Measurements from ENCODE around the gene BNIP5. TPM values are rescaled to one million over a fixed set of nuclear protein-coding genes. Genes with fewer than 3 reads are reported as not detected.
A peak's percentile ranks its signal among the peaks of the same experiment; 100 is the strongest.

Gene BNIP5
- total RNA-seq, 1 experiment from 2014 or later: not detected

GRCh38 chr6:36337814-36338213, 1.1 kb upstream of the BNIP5 start:
- Histone ChIP-seq H2AFZ (no peak overlapping the region), H3K4me2 (no peak overlapping the region), H3K9me3 (ENCODE audit: insufficient read depth, low read depth) (no peaks in the 10 kb centered on the region), H3K4me3 (no peak overlapping the region), H3K79me2 (ENCODE audit: low read depth) (no peaks in the 10 kb centered on the region), H3F3A (ENCODE audit: insufficient read depth, low read depth) (peaks cover 18% of the 10 kb centered on the region; the same call in 1 of the 2 replicates), H3K4me1 (replicated peaks; ENCODE audit: insufficient read depth) (peaks cover 22% of the 10 kb centered on the region), H3K9me2 (ENCODE audit: insufficient read depth) (no peaks in the 10 kb centered on the region), H3K27ac (no peak overlapping the region), H3K27me3 (ENCODE audit: insufficient read depth, low read depth) (no peaks in the 10 kb centered on the region), H3K36me3 (ENCODE audit: low read depth) (no peaks in the 10 kb centered on the region), H4K20me1 (ENCODE audit: insufficient read depth) (no peaks in the 10 kb centered on the region)
- intact Hi-C loops (cut with micrococcal nuclease; ENCODE audit: unreplicated experiment): no loop called here
- TF ChIP-seq CTCF (conservative IDR thresholded peaks at IDR 0.05): no peak
- TF ChIP-seq EZH2 (IDR thresholded peaks at IDR 0.05; ENCODE audit: low read depth): no peak
- ChIA-PET CTCF (no interaction called here), POLR2A (ENCODE audit: unreplicated experiment) (no interaction called here)
- DNase-seq: no peak
- BruUV-seq (replicated peaks): no TSS peak

GRCh38 chr6:36336208-36336710, 429 bp downstream of the BNIP5 start:
- H3K27ac ChIP-seq: no peak overlapping the region
- H3K9me2 ChIP-seq (ENCODE audit: insufficient read depth): no peaks in the 10 kb centered on the region
- no peaks in the 10 kb centered on the region for H4K20me1 ChIP-seq (ENCODE audit: insufficient read depth)
- intact Hi-C loops (cut with micrococcal nuclease; ENCODE audit: unreplicated experiment): no loop called here
- H3K9me3 ChIP-seq (ENCODE audit: insufficient read depth, low read depth): no peaks in the 10 kb centered on the region
- H3K4me1 ChIP-seq (replicated peaks; ENCODE audit: insufficient read depth): peaks cover 22% of the 10 kb centered on the region
- no peaks in the 10 kb centered on the region for H3K27me3 ChIP-seq (ENCODE audit: insufficient read depth, low read depth)
- ChIA-PET CTCF (no interaction called here), POLR2A (ENCODE audit: unreplicated experiment) (no interaction called here)
- peaks cover 18% of the 10 kb centered on the region; the same call in 1 of the 2 replicates for H3F3A ChIP-seq (ENCODE audit: insufficient read depth, low read depth)
- H3K4me3 ChIP-seq: no peak overlapping the region
- no peak overlapping the region for H2AFZ ChIP-seq
- BruUV-seq (replicated peaks): no TSS peak
- no peaks in the 10 kb centered on the region for H3K79me2 ChIP-seq (ENCODE audit: low read depth)
- no peak for TF ChIP-seq EZH2 (IDR thresholded peaks at IDR 0.05; ENCODE audit: low read depth)
- TF ChIP-seq CTCF (conservative IDR thresholded peaks at IDR 0.05): no peak
- no peaks in the 10 kb centered on the region for H3K36me3 ChIP-seq (ENCODE audit: low read depth)
- no peak overlapping the region for H3K4me2 ChIP-seq
- DNase-seq: no peak

GRCh38 chr6:36335465-36336207, 1.1 kb downstream of the BNIP5 start:
- TF ChIP-seq EZH2 (IDR thresholded peaks at IDR 0.05; ENCODE audit: low read depth) (no peak), CTCF (conservative IDR thresholded peaks at IDR 0.05) (no peak)
- Histone ChIP-seq H3K4me1 (replicated peaks; ENCODE audit: insufficient read depth) (peaks cover 19% of the 10 kb centered on the region), H3K9me3 (ENCODE audit: insufficient read depth, low read depth) (no peaks in the 10 kb centered on the region), H3K4me3 (no peak overlapping the region), H3F3A (ENCODE audit: insufficient read depth, low read depth) (peaks cover 18% of the 10 kb centered on the region; the same call in 1 of the 2 replicates), H4K20me1 (ENCODE audit: insufficient read depth) (no peaks in the 10 kb centered on the region), H3K79me2 (ENCODE audit: low read depth) (no peaks in the 10 kb centered on the region), H3K9me2 (ENCODE audit: insufficient read depth) (no peaks in the 10 kb centered on the region), H3K27me3 (ENCODE audit: insufficient read depth, low read depth) (no peaks in the 10 kb centered on the region), H3K27ac (no peak overlapping the region), H2AFZ (0 out of 2 replicates have a peak overlapping the region, but pooled peaks have one; percentile 59), H3K36me3 (ENCODE audit: low read depth) (no peaks in the 10 kb centered on the region), H3K4me2 (peak overlapping the region; percentile 43)
- no peak for DNase-seq
- intact Hi-C loops (cut with micrococcal nuclease; ENCODE audit: unreplicated experiment): no loop called here
- ChIA-PET CTCF (no interaction called here), POLR2A (ENCODE audit: unreplicated experiment) (interaction anchor here (0.6 kb wide), 1 partner anchor 204 kb away, joined by 4 read pairs; no protein-coding TSS in a partner anchor)
- BruUV-seq (replicated peaks): no TSS peak

All from PC-9 (cell line).